ENCODE measurements around the gene KRT17. TPM values are rescaled to one million over a fixed set of nuclear protein-coding genes. Genes with fewer than 3 reads are reported as not detected.
A peak's percentile ranks its signal among the peaks of the same experiment; 100 is the strongest.

Gene KRT17
- total RNA-seq, 1 experiment from 2014 or later: 29.0 TPM

GRCh38 chr17:41654678-41655607 lies 30.6 kb upstream of the KRT17 start:
- Histone ChIP-seq H3K4me2 (peak overlapping the region; percentile 86), H3K4me1 (replicated peaks; ENCODE audit: insufficient read depth) (peaks cover 70% of the 10 kb centered on the region), H2AFZ (no peak overlapping the region), H3K27me3 (ENCODE audit: insufficient read depth, low read depth) (no peaks in the 10 kb centered on the region), H3K9me2 (ENCODE audit: insufficient read depth) (no peaks in the 10 kb centered on the region), H3K79me2 (ENCODE audit: low read depth) (peaks cover 14% of the 10 kb centered on the region; the same call in 1 of the 2 replicates), H3K36me3 (ENCODE audit: low read depth) (no peaks in the 10 kb centered on the region), H3K9me3 (ENCODE audit: insufficient read depth, low read depth) (no peaks in the 10 kb centered on the region), H3F3A (ENCODE audit: insufficient read depth, low read depth) (peaks cover 46% of the 10 kb centered on the region), H3K4me3 (peak overlapping the region; percentile 31; the same call in 1 of the 2 replicates), H4K20me1 (ENCODE audit: insufficient read depth) (no peaks in the 10 kb centered on the region), H3K27ac (peak overlapping the region; percentile 98)
- TF ChIP-seq EZH2 (IDR thresholded peaks at IDR 0.05; ENCODE audit: low read depth) (no peak), CTCF (conservative IDR thresholded peaks at IDR 0.05) (0 out of 2 replicates have a peak, but pooled peaks have one; percentile 20)
- TSS peak; percentile 51 for BruUV-seq (replicated peaks)
- DNase-seq: no peak
- POLR2A ChIA-PET (ENCODE audit: unreplicated experiment): interaction anchor here (0.5 to 1.5 kb wide), 11 partner anchors 8 to 800 kb away, joined by 3 to 23 read pairs (median 4); partner anchors contain the start of gene EIF1
- intact Hi-C loops (cut with micrococcal nuclease; ENCODE audit: unreplicated experiment): loop anchor here (1.0 to 5.0 kb wide), 8 partner anchors 24 to 1138 kb away; partner anchors contain the start of genes KRT13, KRT17 and KRT19
- CTCF ChIA-PET: interaction anchor here (0.6 to 2.1 kb wide), 5 partner anchors 8 to 106 kb away, joined by 4 to 11 read pairs (median 6); no protein-coding TSS in a partner anchor

- intact Hi-C loops (cut with micrococcal nuclease; ENCODE audit: unreplicated experiment): loop anchor here (2.0 to 5.0 kb wide), 6 partner anchors 25 to 1137 kb away; partner anchors contain the start of genes KRT13, KRT17 and KRT19
- H3K79me2 ChIP-seq (ENCODE audit: low read depth): peaks cover 14% of the 10 kb centered on the region; the same call in 1 of the 2 replicates
- DNase-seq: peak; percentile 96 to 97
- no peak overlapping the region; the same call in 1 of the 2 replicates for H3K4me3 ChIP-seq
- peaks cover 47% of the 10 kb centered on the region for H3F3A ChIP-seq (ENCODE audit: insufficient read depth, low read depth)
- H3K36me3 ChIP-seq (ENCODE audit: low read depth): no peaks in the 10 kb centered on the region
- H3K9me2 ChIP-seq (ENCODE audit: insufficient read depth): no peaks in the 10 kb centered on the region
- H3K4me1 ChIP-seq (replicated peaks; ENCODE audit: insufficient read depth): peaks cover 70% of the 10 kb centered on the region
- ChIA-PET CTCF (interaction anchor here (0.5 to 2.1 kb wide), 6 partner anchors 9 to 745 kb away, joined by 3 to 11 read pairs (median 5); no protein-coding TSS in a partner anchor), POLR2A (ENCODE audit: unreplicated experiment) (interaction anchor here (0.5 to 1.5 kb wide), 18 partner anchors 9 to 1210 kb away, joined by 3 to 23 read pairs (median 4); partner anchors contain the start of genes EIF1 and KRT13)
- no peaks in the 10 kb centered on the region for H4K20me1 ChIP-seq (ENCODE audit: insufficient read depth)
- no peak overlapping the region for H2AFZ ChIP-seq
- TF ChIP-seq CTCF (conservative IDR thresholded peaks at IDR 0.05) (peak; percentile 42; the same call in 1 of the 2 replicates), EZH2 (IDR thresholded peaks at IDR 0.05; ENCODE audit: low read depth) (no peak)
- BruUV-seq (replicated peaks): no TSS peak
- H3K9me3 ChIP-seq (ENCODE audit: insufficient read depth, low read depth): no peaks in the 10 kb centered on the region
- H3K4me2 ChIP-seq: peak overlapping the region; percentile 86
- peak overlapping the region; percentile 98 for H3K27ac ChIP-seq
- H3K27me3 ChIP-seq (ENCODE audit: insufficient read depth, low read depth): no peaks in the 10 kb centered on the region
These were observed 29.7 kb upstream of the KRT17 start for GRCh38 chr17:41653892-41654677.

Measured in PC-9 (cell line).